Prostate gland (tissue), 2 donors: Measurements from ENCODE around the gene MYO1H.

ENCODE experiments used
- POLR2A ChIP-seq: fragments of 450-650 bp; IDR thresholded peaks from one replicate; pipeline ENCODE4 v1.6.1; 2016; ENCODE audit warnings: antibody characterized with exemption, mild to moderate bottlenecking
- POLR2AphosphoS5 ChIP-seq: sonication (generic); formaldehyde crosslinking; IDR thresholded peaks from one replicate; pipeline ENCODE4 v1.6.1; 2017; ENCODE audit warnings: antibody characterized with exemption
- TF ChIP-seq, protein P1 (sequence below), 4 experiments: fragments of 200-600 bp in 2 of 4; fragments of 450-650 bp in 2 of 4; sonication (generic) in 2 of 4; IDR thresholded peaks; 1 replicate in 3 of 4; 2 replicates in 1 of 4; pipeline ENCODE4 v1.5.1; 2016 to 2019; ENCODE audit warnings: antibody characterized with exemption in 4 of 4, mild to moderate bottlenecking in 2 of 4, moderate library complexity in 2 of 4

DNA sequence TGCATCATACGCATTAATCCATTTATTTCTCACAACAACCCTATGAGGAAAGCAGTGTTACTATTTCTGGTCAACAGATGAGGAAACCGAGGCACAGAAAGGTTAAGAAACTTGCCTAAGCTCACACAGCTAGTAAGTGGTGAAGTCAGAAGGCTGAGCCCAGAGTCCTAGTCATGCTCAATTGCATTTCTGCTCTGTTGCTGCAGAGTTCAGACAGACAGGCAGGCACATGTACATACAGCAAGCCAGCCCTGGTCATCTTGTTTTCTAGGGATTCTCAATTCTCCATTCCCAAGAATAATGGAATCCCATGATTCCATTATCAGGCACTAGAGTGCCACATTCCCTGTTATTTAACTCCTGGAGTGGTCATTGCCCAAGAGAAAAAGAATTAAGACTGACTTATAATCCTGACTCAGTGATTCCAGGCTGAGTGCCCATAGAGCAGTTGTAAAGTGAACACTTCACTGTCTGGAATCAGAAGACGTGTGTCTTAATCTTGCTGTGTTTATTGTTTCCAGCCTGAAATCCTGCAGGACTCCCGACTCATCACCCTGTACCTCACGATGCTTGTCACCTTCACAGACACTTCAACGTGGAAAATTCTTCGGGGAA is 140.5 kb downstream of the MYO1H start:
- TF ChIP-seq POLR2AphosphoS5 (no peak), POLR2A (no peak)
- TF ChIP-seq, protein P1, sequence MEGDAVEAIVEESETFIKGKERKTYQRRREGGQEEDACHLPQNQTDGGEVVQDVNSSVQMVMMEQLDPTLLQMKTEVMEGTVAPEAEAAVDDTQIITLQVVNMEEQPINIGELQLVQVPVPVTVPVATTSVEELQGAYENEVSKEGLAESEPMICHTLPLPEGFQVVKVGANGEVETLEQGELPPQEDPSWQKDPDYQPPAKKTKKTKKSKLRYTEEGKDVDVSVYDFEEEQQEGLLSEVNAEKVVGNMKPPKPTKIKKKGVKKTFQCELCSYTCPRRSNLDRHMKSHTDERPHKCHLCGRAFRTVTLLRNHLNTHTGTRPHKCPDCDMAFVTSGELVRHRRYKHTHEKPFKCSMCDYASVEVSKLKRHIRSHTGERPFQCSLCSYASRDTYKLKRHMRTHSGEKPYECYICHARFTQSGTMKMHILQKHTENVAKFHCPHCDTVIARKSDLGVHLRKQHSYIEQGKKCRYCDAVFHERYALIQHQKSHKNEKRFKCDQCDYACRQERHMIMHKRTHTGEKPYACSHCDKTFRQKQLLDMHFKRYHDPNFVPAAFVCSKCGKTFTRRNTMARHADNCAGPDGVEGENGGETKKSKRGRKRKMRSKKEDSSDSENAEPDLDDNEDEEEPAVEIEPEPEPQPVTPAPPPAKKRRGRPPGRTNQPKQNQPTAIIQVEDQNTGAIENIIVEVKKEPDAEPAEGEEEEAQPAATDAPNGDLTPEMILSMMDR (IDR thresholded peaks at IDR 0.05) = no peak
